NCI-H2196 (cell line): Measurements from ENCODE around the gene SGMS2.
"Not testable (repeated sequence)": the region's sequence is repeated elsewhere in the genome, so short reads cannot be mapped to it uniquely, and the experiment has no call there.

ENCODE experiments used
- DNase-seq: peaks from one replicate; lab custom pipeline; 2025; ENCODE audit not compliant: unreplicated experiment; lab: John Stamatoyannopoulos, UW

SGMS2 gene

DNA sequence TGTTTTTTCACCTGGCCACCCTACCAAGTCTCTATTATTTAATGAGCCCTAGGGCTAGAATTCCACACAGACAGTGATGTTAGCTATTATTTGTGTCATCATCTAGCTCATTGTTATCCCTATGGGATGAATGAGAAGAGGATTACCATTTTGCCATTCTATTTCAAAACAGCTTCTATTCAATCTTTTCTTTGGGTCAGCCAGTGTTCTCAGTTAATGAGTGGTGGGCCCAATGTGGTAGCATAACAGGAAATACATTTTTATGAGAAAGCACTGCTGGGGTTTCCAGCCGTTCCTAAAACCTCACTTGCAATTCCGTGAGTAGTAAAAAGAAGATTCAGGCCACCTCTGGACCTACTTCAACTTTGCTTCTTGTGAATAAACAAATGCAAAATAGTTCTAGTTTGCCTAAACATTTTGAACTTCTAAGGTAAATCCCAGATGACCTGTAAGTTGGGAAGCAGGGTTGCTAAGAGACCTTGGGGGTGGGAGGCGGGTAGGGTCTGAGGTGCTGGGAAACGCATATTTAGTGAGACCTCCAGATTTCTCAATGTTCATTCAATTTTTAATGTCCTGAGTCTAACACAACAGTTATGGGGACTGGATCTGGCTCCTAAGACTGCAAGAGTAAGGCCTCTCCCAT is 81.8 kb downstream of the SGMS2 start:
- no peak for DNase-seq

DNA sequence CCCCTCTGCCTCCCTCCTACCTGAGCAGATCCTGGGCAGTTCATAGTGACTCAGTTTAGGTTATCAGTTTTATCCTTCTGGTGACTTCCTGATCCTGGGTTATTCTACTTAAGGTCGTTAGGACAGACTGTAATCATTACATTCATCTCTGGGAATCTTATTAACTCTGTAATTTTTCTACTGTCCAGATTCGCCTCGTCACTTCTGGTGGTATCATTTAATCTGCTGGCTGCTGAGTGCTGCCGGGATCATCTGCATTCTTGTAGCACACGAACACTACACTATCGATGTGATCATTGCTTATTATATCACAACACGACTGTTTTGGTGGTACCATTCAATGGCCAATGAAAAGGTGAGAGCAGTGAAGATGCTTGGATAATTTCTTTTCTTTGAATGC is 83.6 kb downstream of the SGMS2 start:
- DNase-seq = no peak

DNA sequence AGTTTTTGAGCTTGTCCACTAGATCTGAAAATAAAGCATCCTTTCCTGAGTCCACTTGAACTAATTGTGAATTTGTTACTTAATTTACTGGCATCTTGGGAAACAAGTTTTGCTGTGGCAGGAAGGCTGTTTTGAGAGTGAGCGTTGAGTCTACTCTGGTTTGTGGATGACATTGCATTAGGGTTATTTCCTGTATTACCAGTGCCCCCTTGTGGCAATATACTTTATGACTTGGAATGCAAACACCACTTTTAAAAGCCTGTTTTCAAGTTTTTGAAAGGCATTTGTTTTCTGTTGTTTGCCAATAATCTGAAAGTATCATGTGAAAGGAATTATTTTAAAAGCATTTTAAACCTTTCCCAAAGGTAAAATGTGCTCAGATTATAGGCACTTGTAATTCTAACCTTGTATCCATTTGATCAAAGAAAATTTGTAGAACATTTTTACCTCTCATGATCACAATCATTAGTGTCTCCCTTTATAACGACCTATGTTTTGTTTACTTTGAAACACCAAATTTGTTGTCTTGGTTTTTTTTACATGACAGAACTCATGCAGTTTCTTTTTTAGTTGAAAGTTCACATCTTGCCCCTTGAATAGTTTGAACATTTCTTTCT is 88.7 kb downstream of the SGMS2 start:
- peak; percentile 44 for DNase-seq

DNA sequence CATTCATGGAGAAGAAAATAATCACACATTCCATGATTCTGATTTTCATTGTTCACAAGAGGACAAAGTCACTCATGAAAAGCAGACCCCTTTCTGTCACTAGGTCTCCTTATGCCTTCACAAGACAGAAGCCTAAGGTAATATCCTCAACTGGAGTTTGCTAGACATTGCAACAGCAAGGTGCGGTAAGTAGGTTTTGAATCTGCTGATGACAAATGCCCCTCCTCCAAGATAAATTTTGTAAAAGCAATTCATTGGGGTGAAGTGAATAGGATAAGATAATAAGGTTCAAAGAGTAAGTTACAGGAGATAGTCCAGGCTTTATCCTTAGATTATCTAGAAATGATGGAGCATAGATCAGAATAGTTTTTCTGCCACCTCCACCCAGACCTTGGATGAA is 90.5 kb downstream of the SGMS2 start:
- DNase-seq = no peak

DNA sequence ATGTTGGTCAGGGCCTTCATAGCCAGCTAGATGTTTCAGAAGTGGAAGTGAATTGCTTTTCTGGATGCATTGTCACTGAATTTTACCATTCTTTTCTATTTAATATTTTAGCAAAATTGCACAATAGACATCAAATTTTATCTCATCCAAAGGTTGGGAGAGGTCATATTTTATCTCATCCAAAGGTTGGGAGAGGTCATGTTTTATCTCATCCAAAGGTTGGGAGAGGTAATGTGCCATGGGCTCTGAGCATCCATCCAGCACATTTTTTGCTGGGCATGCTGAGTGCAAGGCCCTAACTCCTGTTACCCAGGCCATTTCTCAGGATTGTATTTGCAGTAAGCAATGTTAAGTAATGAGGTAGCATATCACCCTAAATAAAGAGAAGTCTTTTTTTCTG is 91.9 kb downstream of the SGMS2 start:
- DNase-seq = no peak

DNA sequence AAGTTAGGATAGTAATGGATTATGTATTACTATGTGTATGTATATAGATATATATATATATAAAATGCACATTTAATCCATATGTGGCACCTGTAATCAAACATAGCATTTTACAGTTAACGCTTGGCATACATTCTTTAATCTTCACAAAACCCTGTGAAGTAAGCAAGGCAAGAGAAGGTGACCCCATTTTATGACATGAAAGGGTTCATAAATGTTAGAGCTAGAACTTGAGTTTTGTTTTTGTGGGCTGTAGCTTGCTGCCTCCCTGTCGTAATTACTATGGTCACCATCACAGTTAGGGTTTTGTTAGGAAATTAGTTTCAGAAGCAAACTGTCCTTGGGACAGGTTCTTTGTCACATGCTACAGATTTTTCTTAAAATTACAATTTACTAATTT is 92.8 kb downstream of the SGMS2 start:
- no peak for DNase-seq

DNA sequence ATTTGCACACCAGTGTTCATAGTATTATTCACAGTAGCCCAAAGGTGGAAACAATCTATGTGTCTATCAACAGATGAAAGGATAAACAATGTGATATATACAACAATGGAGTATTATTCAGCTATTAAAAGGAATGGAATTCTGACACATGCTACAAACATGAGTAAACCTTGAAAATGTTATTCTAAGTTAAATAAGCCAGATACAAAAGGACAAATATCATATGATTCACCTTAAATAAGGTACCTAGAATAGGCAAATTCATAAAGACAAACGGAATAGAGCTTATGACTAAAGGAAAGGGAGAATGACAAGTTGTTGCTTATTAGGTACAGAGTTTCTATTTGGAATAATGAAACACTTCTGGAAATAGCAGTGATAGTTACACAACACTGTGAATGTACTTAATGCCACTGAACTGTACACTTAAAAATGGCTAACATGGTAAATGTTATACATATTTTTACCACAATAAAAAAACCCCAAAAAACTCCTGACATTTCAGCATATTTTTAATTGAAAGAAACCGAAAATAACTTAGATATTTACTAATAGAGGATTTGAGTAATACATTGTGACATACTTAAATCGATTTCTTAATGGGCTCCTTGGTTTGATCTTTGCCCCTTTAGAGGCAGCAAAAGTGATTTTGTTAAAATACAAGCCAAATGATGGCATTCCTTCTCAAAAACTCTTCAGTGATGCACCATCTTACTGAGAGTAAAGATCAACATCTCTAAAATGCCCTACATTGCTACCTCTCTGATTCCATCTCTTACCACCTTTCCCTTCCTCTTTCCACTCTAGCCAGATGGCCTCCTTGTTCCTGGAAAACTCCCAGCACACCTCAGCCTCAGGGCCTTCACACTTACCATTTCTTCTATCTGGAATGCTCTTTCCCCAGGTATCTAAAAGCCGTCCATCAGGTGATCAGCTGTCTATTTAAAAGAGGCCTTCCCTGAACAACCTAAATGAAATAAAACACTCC is 98.0 kb downstream of the SGMS2 start:
- no peak for DNase-seq

DNA sequence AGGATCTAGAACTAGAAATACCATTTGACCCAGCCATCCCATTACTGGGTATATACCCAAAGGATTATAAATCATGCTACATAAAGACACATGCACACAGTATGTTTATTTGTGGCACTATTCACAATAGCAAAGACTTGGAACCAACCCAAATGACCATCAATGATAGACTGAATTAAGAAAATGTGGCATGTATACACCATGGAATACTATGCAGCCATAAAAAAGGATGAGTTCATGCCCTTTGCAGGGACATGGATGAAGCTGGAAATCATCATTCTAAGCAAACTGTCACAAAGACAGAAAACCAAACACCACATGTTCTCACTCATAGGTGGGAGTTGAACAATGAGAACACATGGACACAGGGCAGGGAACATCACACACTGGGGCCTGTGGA is 101.0 kb downstream of the SGMS2 start:
- DNase-seq = not testable (repeated sequence)

DNA sequence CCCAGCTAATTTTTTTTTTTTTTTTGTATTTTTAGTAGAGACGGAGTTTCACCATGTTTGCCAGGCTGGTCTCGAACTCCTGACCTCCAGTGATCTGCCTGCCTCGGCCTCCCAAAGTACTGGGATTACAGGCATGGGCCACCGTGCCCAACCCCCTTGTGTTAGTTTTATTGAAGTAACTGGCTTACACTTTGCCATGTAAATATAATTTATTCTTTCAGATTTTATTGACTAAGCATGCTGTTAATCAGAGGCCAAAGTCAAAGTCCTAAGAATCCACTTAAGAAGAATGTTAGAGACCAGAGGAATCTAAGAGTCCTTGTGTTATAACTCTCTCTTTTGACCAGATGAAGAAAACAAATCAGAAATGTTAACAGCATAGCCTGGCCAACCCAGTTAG is 102.1 kb downstream of the SGMS2 start:
- DNase-seq = not testable (repeated sequence)

DNA sequence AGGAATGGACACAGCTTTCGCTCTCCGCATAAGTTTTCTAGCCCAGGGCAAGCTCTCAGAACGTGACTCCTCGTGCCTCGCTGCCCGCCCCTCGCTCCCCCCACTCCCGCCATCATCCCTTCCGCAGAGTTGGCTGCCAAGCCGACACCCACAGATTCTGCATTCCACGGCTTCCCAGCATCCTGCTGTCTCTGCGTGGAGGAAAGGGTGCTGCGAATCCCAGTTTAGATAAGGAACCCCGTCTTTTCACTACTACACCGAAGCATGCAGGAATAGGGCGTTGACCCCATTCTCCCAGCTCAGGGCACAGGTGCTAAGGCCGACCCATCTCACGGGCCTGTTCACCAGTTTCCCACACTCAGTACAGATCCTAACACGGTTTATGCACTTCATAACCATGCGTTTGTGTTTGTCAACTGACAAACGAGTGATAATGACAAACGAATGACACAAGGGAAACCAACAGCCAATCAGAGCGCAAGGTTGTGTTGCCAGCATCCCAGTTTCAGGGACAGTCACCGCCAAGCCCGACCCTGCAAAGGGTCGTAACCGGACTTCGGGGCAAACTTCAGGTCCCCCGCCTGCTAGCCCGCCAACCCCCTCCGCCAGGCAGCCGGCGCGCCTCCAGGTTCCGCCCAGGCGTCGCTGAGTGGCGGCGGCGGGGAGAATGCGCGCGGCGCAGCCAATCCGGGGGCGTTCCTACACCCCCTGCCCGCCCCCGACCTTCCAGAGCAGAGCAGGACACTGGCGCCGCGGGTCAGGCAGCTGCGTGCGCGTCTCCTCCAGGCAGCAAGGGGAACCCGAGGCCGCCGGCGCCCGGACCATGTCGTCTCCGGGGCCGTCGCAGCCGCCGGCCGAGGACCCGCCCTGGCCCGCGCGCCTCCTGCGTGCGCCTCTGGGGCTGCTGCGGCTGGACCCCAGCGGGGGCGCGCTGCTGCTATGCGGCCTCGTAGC is 106.4 kb downstream of the SGMS2 start, which contains the start of gene CYP2U1:
CYP2U1 (plus strand) TSS at position 729 of the 954 bp plus-strand sequence; CDS start at position 824, 95 bp downstream.
- DNase-seq = peak; percentile 60

DNA sequence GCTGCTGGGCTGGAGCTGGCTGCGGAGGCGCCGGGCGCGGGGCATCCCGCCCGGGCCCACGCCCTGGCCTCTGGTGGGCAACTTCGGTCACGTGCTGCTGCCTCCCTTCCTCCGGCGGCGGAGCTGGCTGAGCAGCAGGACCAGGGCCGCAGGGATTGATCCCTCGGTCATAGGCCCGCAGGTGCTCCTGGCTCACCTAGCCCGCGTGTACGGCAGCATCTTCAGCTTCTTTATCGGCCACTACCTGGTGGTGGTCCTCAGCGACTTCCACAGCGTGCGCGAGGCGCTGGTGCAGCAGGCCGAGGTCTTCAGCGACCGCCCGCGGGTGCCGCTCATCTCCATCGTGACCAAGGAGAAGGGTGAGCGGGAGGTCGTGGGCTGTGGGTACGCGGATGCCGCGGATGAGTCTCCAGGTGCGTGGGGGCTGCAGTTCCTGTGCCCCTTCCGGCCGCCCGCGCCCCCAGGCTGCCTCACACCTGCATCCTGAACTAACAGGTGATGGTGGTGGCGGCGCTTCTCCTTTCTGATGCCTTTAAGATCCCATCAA is 107.1 kb downstream of the SGMS2 start:
- no peak for DNase-seq

DNA sequence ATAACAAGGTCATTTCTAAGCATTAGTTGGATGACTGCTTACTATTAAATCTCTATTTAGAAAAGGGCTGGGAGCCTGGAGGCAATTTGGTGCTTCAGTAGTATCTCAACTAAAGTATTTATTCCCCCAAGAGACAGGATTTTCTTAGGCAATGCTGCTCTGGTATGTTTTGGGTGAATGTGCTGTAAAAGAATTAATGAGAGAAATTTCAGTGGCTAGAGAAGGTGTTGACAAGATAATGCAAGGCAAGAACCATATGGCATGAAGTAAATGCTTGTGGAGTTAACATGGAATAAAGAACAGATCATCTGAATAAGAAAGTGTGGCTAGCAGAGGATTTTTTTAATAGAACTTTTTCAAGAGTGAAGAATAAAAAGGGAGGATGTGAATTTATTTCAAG is 110.5 kb downstream of the SGMS2 start:
- no peak for DNase-seq

DNA sequence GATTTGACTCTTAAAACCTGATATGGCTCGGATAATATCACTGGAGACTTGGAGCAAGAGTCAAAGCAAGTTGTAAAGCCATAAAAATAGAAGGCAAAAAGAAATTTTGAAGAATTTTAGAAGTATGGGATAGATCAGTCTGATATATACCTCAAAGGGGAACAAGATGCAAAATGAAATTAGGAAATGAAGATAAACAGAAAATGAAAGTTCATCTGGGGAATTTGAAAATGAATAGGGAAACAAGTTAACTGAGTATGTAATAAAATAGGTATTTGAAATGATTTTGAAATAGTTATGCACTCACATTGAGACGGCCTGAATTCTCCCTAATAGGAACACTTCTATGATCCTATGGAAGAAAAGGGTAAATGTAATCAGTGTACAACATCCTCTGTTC is 112.3 kb downstream of the SGMS2 start:
- no peak for DNase-seq

DNA sequence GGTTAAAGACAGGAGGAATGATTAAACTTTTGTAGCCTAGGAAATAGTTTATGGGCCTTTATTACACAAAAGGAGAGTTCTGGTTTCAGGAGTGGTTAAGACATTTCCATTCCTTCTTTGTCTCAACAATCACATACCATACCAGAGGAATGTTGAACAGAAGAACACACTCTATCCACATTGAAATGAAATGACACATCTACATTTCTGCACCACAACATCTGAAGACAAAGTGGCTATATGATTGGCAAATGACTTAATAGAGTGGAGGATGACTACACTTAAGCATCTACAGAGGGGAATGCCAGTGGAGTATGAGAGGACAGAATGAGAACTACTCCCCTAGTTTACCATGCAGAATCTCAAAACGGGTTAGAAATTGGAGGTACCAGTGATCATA is 114.6 kb downstream of the SGMS2 start:
- DNase-seq = no peak

DNA sequence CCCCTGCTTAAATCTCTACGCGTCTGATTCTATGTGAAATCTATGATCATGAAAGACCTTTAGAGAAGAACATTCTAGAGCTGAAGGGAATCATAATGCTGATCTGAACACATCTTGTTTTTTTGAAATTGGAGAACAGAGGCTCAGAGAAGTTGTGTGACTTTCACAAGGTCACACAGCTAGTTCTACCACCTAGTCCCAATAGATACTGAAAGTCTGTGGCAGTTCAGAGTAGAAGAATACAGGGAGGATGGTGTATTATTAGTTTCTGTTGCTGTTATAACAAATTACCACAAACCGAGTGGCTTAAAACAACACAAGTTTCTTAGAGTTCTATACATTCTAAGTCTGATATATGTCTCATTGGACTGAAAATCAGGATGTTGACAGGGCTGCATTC is 121.1 kb downstream of the SGMS2 start:
- no peak for DNase-seq

DNA sequence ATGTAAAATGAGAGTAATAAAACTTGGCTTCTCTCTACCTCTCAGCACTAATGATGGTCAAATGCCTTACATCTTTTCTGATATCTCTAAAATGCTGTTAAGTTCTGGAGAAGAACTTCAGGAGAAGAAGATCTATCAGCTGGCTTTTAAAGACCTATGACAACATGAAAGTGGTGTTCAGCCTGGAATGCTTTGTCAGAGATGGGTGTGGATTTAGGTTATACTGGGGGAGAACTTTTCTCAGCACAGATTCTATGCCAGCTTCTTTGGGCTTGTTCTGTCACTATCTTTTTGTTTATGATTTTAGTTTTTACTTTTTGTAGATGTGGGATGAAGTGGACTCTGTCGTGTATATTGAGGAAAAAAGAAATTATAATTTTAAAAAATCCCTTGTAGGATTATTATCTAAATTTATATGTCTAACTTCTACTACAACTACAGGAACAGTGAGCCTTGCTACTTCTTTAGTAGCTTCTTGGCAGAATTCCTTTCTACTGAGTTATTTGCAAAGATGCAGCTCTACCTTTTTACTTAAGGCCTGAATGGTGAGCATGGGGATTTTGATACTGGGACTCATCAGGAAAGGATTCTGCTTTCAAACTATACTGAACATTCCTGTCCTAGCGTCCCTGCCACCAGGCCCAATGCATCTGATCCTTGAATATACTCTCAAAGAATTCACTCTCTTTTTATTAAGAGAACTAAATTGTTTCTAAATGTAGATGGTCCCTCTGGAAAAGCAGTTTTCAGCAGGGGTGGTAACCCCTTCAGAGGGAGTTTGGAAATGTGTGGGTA is 126.2 kb downstream of the SGMS2 start:
- DNase-seq = no peak

DNA sequence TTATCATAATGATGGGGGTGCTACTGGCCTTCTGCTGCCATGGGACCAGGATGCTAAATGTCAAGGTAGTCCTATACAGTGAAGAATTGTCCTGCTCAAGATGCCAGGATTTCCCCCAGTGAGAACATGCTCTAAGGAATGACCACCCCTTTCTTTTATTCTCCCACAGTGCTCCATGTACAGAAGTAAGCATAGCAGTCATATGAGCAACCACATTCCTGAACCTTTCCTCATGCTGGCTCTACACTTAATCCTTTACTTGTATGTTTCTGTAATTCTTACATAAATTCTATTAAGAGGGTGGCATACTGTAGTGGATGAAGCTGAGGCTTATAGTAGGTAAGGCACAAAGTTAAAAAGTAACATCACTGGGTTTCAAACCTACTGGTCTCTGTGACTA is 126.8 kb downstream of the SGMS2 start:
- DNase-seq = no peak

DNA sequence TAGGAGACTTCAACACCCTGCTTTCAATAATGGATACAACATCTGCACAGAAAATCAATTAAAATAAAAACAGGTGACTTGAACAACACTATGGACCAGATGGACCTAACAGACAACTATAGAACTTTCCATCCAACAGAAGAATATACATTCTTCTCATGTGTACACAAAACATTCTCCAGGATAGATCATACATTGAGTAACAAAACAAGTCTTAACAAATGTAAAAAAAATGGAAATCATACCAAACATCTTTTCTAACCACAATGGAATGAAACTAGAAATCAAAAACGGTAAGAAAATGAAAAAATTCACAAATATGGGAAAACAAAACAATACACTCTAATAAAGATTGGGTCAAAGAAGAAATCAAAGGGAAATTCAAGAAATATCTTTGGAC is 131.3 kb downstream of the SGMS2 start:
- DNase-seq = no peak
